Heart left ventricle (tissue), 13 donors: ENCODE measurements around the gene XPR1.

Experiments used
- CTCF ChIP-seq, 12 donors: fragments of 200-600 bp; sonication (generic) in 4 of 12; IDR thresholded peaks; one replicate each; pipeline versions ENCODE4 v1.5.0 to v1.8.0; 2018 to 2022; ENCODE audit warnings: antibody characterized with exemption in 12 of 12, mild to moderate bottlenecking in 5 of 12
- POLR2A ChIP-seq, 2 donors: fragments of 450-650 bp; IDR thresholded peaks; one replicate each; pipeline ENCODE4 v1.6.1; 2017; ENCODE audit warnings: antibody characterized with exemption in 2 of 2, mild to moderate bottlenecking in 2 of 2, moderate library complexity in 2 of 2
- donor health status: ischemic (EF 13 %, LVEDD 7.1; RV severe dilation, severe dysfunction).
- donor health status: DM: no; HTN: yes; CAD: no.
- donor health status: DM: no; HTN: no; CAD: no.
- donor health status: ischemic (EF 25% LVEDD 6.9; RV normal size, moderate dysfunction).
- donor health status: ischemic (EF 25% LVEDD 5.7; RV mildly dilated, moderate dysfunction).
- donor health status: ischemic (EF 35%, LVEDD 5.7; RV mildly dilated, moderate dysfunction).
- donor health status: nonischemic (EF 11% LVEDD 7.7; RV severe dilation, severe dysfunction).
- donor health status: DM: yes; HTN: yes; CAD: no.
- donor health status: PGD.
- donor health status: ischemic (EF 29% LVEDD 5.4; RV normal size, mild dysfunction).
- donor health status: nonischemic (EF 23%, LVEDD 6.1; RV moderate dilation, normal function).

GRCh38 chr1:180937012-180937372 lies 305.2 kb downstream of the XPR1 start:
- TF ChIP-seq CTCF (IDR thresholded peaks at IDR 0.05) = no peak
- TF ChIP-seq POLR2A (IDR thresholded peaks at IDR 0.05) = no peak
